ENCODE data around the gene PPM1A.

PPM1A gene

DNA sequence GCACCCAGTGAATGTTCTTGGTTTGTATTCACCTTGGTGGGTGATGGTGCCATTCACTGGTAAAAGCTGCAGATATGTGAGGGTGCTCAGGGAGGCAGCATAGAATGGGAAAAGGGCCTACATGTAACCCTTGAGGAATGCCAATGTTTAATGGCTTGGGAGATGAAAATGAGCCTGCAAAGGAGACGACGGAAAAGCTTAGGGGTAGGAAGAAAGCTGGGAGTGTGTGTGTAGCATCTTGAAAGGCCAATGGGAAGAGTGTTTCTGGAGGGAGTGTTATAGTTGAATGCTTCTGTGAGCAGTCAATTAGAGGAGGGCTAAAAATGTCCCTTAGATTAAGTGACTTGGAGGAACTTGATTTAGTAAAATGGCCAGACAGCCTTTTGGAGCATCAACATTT is 24.9 kb downstream of the PPM1A start:
- TF ChIP-seq ZNF70 (CRISPR knock-in tag; IDR thresholded peaks at IDR 0.05) (no peak), RARB (CRISPR knock-in tag; IDR thresholded peaks at IDR 0.05) (no peak), BACH2 (CRISPR knock-in tag; IDR thresholded peaks at IDR 0.05; ENCODE audit: borderline replicate concordance) (no peak), ZNF565 (CRISPR knock-in tag; conservative IDR thresholded peaks at IDR 0.05; ENCODE audit: low read depth) (no peak), ZFP30 (CRISPR knock-in tag; IDR thresholded peaks at IDR 0.05) (no peak), CSDC2 (CRISPR knock-in tag; IDR thresholded peaks at IDR 0.05) (no peak), SNAI2 (CRISPR knock-in tag; IDR thresholded peaks at IDR 0.05) (no peak), ZNF8 (CRISPR knock-in tag; IDR thresholded peaks at IDR 0.05) (no peak), ZC3H10 (CRISPR knock-in tag; IDR thresholded peaks at IDR 0.05) (no peak), GLIS3 (CRISPR knock-in tag; IDR thresholded peaks at IDR 0.05) (no peak), ARNTL (CRISPR knock-in tag; IDR thresholded peaks at IDR 0.05; ENCODE audit: borderline replicate concordance, low read depth) (no peak)
- TF ChIP-seq, protein P1, sequence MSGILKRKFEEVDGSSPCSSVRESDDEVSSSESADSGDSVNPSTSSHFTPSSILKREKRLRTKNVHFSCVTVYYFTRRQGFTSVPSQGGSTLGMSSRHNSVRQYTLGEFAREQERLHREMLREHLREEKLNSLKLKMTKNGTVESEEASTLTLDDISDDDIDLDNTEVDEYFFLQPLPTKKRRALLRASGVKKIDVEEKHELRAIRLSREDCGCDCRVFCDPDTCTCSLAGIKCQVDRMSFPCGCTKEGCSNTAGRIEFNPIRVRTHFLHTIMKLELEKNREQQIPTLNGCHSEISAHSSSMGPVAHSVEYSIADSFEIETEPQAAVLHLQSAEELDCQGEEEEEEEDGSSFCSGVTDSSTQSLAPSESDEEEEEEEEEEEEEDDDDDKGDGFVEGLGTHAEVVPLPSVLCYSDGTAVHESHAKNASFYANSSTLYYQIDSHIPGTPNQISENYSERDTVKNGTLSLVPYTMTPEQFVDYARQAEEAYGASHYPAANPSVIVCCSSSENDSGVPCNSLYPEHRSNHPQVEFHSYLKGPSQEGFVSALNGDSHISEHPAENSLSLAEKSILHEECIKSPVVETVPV (CRISPR knock-in tag; IDR thresholded peaks at IDR 0.05) = no peak
- TF ChIP-seq, protein P2, sequence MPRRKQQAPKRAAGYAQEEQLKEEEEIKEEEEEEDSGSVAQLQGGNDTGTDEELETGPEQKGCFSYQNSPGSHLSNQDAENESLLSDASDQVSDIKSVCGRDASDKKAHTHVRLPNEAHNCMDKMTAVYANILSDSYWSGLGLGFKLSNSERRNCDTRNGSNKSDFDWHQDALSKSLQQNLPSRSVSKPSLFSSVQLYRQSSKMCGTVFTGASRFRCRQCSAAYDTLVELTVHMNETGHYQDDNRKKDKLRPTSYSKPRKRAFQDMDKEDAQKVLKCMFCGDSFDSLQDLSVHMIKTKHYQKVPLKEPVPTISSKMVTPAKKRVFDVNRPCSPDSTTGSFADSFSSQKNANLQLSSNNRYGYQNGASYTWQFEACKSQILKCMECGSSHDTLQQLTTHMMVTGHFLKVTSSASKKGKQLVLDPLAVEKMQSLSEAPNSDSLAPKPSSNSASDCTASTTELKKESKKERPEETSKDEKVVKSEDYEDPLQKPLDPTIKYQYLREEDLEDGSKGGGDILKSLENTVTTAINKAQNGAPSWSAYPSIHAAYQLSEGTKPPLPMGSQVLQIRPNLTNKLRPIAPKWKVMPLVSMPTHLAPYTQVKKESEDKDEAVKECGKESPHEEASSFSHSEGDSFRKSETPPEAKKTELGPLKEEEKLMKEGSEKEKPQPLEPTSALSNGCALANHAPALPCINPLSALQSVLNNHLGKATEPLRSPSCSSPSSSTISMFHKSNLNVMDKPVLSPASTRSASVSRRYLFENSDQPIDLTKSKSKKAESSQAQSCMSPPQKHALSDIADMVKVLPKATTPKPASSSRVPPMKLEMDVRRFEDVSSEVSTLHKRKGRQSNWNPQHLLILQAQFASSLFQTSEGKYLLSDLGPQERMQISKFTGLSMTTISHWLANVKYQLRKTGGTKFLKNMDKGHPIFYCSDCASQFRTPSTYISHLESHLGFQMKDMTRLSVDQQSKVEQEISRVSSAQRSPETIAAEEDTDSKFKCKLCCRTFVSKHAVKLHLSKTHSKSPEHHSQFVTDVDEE (CRISPR knock-in tag; IDR thresholded peaks at IDR 0.05) = no peak
- TF ChIP-seq, protein P3, sequence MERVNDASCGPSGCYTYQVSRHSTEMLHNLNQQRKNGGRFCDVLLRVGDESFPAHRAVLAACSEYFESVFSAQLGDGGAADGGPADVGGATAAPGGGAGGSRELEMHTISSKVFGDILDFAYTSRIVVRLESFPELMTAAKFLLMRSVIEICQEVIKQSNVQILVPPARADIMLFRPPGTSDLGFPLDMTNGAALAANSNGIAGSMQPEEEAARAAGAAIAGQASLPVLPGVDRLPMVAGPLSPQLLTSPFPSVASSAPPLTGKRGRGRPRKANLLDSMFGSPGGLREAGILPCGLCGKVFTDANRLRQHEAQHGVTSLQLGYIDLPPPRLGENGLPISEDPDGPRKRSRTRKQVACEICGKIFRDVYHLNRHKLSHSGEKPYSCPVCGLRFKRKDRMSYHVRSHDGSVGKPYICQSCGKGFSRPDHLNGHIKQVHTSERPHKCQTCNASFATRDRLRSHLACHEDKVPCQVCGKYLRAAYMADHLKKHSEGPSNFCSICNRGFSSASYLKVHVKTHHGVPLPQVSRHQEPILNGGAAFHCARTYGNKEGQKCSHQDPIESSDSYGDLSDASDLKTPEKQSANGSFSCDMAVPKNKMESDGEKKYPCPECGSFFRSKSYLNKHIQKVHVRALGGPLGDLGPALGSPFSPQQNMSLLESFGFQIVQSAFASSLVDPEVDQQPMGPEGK (CRISPR knock-in tag; IDR thresholded peaks at IDR 0.05; ENCODE audit: borderline replicate concordance) = no peak
- TF ChIP-seq, protein P4, sequence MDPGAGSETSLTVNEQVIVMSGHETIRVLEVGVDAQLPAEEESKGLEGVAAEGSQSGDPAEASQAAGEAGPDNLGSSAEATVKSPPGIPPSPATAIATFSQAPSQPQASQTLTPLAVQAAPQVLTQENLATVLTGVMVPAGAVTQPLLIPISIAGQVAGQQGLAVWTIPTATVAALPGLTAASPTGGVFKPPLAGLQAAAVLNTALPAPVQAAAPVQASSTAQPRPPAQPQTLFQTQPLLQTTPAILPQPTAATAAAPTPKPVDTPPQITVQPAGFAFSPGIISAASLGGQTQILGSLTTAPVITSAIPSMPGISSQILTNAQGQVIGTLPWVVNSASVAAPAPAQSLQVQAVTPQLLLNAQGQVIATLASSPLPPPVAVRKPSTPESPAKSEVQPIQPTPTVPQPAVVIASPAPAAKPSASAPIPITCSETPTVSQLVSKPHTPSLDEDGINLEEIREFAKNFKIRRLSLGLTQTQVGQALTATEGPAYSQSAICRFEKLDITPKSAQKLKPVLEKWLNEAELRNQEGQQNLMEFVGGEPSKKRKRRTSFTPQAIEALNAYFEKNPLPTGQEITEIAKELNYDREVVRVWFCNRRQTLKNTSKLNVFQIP (CRISPR knock-in tag; IDR thresholded peaks at IDR 0.05; ENCODE audit: borderline replicate concordance, low read depth) = no peak
- ATAC-seq = no peak

DNA sequence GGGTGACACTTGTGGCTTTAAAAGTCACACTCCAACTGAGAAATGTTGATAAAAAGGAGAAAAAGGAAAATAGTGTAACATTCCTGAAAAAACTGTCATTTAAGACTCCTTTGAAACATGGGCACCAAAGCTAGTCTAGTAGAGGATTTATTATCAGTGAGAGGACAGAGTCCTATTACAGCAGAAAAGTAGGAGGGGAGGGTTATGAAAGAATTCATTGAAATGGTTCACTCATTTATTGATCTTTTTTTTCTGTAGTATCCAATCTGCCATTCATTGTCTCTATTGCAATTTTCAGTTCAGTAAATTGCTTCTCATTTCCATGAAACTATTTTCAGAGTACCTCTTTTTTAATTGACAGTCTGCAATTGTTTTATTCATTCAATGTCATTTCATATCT is 25.4 kb downstream of the PPM1A start:
- no peak for ATAC-seq
- TF ChIP-seq ESRRG (CRISPR knock-in tag; IDR thresholded peaks at IDR 0.05) (no peak), ZFP30 (CRISPR knock-in tag; IDR thresholded peaks at IDR 0.05) (no peak), ZNF8 (CRISPR knock-in tag; IDR thresholded peaks at IDR 0.05) (no peak), CSDC2 (CRISPR knock-in tag; IDR thresholded peaks at IDR 0.05) (no peak), ZNF70 (CRISPR knock-in tag; IDR thresholded peaks at IDR 0.05) (no peak), ZFP3 (CRISPR knock-in tag; IDR thresholded peaks at IDR 0.05) (no peak), OSR1 (CRISPR knock-in tag; IDR thresholded peaks at IDR 0.05) (no peak), TCF4 (CRISPR knock-in tag; IDR thresholded peaks at IDR 0.05; ENCODE audit: borderline replicate concordance) (no peak), ARNTL (CRISPR knock-in tag; IDR thresholded peaks at IDR 0.05; ENCODE audit: borderline replicate concordance, low read depth) (no peak), PPARA (CRISPR knock-in tag; IDR thresholded peaks at IDR 0.05; ENCODE audit: borderline replicate concordance) (no peak), ZC3H10 (CRISPR knock-in tag; IDR thresholded peaks at IDR 0.05) (no peak), ZNF565 (CRISPR knock-in tag; conservative IDR thresholded peaks at IDR 0.05; ENCODE audit: low read depth) (no peak), TOX (CRISPR knock-in tag; IDR thresholded peaks at IDR 0.05; ENCODE audit: borderline replicate concordance) (no peak), SNAI2 (CRISPR knock-in tag; IDR thresholded peaks at IDR 0.05) (no peak), RARB (CRISPR knock-in tag; IDR thresholded peaks at IDR 0.05) (no peak)
- TF ChIP-seq, protein P3 (CRISPR knock-in tag; IDR thresholded peaks at IDR 0.05; ENCODE audit: borderline replicate concordance) = no peak
- TF ChIP-seq, protein P2 (CRISPR knock-in tag; IDR thresholded peaks at IDR 0.05) = no peak

Measured in SK-N-SH treated with all-trans-retinoic acid at 6 μM for 48 hours (cell line).